ENCODE measurements around the gene CAB39.

GRCh38 chr2:230843132-230843531, 130.5 kb downstream of the CAB39 start:
- TF ChIP-seq CTCF (IDR thresholded peaks at IDR 0.05) (no peak), POLR2A (IDR thresholded peaks at IDR 0.05) (no peak)
